GM10266 (cell line): Measurements from ENCODE around the gene GPR180.

Experiments used
- DNase-seq: peaks from one replicate; pipeline ENCODE4 v3.0.0; 2012; ENCODE audit errors: extremely low spot score
- TF ChIP-seq, protein P1 (sequence below): IDR thresholded peaks from 2 replicates; pipeline ENCODE4 v1.5.1; 2012; ENCODE audit warnings: mild to moderate bottlenecking, low read depth; ENCODE audit not compliant: control insufficient read depth, insufficient read depth; ENCODE audit errors: missing control alignments

GPR180 gene

DNA sequence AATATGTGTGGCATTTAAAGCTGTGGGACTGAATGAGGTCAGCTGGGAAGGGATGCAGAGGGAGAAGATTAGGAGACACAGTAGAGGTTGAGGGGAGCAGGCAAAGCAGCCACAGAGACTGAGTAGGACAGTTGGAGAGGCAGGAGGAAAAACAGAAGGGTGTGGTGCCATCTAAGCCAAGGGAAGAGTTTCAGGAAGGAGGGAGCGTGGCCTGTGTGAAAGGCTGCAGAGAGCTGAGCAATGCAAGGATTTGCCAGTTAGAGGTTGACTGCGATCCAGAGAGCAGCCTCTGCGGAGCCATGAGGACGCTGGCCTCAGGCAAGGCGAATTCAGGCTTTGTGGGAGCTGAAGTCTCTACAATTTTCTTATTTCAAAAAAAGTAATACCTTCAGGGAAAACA, 81.8 kb downstream of the GPR180 start:
- DNase-seq = no peak

More for the DNA sequence above, 81.8 kb downstream of the GPR180 start:
- TF ChIP-seq, protein P1, sequence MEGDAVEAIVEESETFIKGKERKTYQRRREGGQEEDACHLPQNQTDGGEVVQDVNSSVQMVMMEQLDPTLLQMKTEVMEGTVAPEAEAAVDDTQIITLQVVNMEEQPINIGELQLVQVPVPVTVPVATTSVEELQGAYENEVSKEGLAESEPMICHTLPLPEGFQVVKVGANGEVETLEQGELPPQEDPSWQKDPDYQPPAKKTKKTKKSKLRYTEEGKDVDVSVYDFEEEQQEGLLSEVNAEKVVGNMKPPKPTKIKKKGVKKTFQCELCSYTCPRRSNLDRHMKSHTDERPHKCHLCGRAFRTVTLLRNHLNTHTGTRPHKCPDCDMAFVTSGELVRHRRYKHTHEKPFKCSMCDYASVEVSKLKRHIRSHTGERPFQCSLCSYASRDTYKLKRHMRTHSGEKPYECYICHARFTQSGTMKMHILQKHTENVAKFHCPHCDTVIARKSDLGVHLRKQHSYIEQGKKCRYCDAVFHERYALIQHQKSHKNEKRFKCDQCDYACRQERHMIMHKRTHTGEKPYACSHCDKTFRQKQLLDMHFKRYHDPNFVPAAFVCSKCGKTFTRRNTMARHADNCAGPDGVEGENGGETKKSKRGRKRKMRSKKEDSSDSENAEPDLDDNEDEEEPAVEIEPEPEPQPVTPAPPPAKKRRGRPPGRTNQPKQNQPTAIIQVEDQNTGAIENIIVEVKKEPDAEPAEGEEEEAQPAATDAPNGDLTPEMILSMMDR = no peak
